HEK293 (cell line): ENCODE measurements around the gene SKIL.

Source experiments
- CTCF ChIA-PET: fragments of 350-600 bp; formaldehyde crosslinking; extraction: SDS; loops from one replicate; lab custom pipeline; 2021; ENCODE audit warnings: antibody characterized with exemption; lab: Yijun Ruan, JAX
- POLR2A ChIA-PET: fragments of 300-600 bp; formaldehyde crosslinking; extraction: SDS; loops from one replicate; lab custom pipeline; 2020; ENCODE audit warnings: antibody characterized with exemption, inconsistent platforms; lab: Yijun Ruan, JAX
- H3K27ac ChIP-seq: fragments of 200-500 bp; sonication (Bioruptor generic); 2 replicates; pipeline ENCODE4 v1.5.1; 2014; ENCODE audit warnings: low read depth, low read length, control low read depth, inconsistent platforms; ENCODE audit errors: extremely low read depth
- H3K36me3 ChIP-seq, 2 experiments: fragments of 200-500 bp in 1 of 2; sonication (Bioruptor generic) in 1 of 2; 1 replicate in 1 of 2; 2 replicates in 1 of 2; pipeline ENCODE4 v1.5.1; 2014 to 2017; ENCODE audit warnings: inconsistent platforms in 2 of 2, low read length in 2 of 2; ENCODE audit not compliant: control insufficient read depth in 2 of 2, insufficient read depth in 1 of 2
- H3K4me1 ChIP-seq: fragments of 200-500 bp; sonication (Bioruptor generic); 2 replicates; pipeline ENCODE4 v1.5.1; 2014; ENCODE audit warnings: mild to moderate bottlenecking, low read length, inconsistent platforms; ENCODE audit not compliant: control insufficient read depth, insufficient read depth
- H3K4me3 ChIP-seq: 2 replicates; pipeline ENCODE4 v1.5.1; 2011; ENCODE audit warnings: low read depth, mild to moderate bottlenecking, control low read depth, low read length, moderate library complexity
- H3K9me3 ChIP-seq: fragments of 200-500 bp; sonication (Bioruptor generic); 2 replicates; pipeline ENCODE4 v1.5.1; 2014; ENCODE audit warnings: low read depth, low read length, inconsistent platforms; ENCODE audit not compliant: control insufficient read depth, insufficient read depth
- GLI4 ChIP-seq: fragments of 450-650 bp; formaldehyde crosslinking; IDR thresholded peaks from 2 replicates; pipeline ENCODE4 v1.5.1; 2016; ENCODE audit warnings: missing biosample characterization, missing genetic modification characterization
- KLF10 ChIP-seq: fragments of 450-650 bp; IDR thresholded peaks from 2 replicates; pipeline ENCODE4 v1.5.1; 2018; ENCODE audit warnings: missing biosample characterization, mild to moderate bottlenecking, missing genetic modification characterization
- TRIM28 ChIP-seq: IDR thresholded peaks from 2 replicates; pipeline ENCODE4 v1.6.1; 2011; ENCODE audit warnings: low read length, control low read depth, borderline replicate concordance
- WT1 ChIP-seq: fragments of 450-650 bp; formaldehyde crosslinking; IDR thresholded peaks from 2 replicates; pipeline ENCODE4 v1.5.1; 2016; ENCODE audit warnings: missing biosample characterization, missing genetic modification characterization
- ZBTB21 ChIP-seq: fragments of 450-650 bp; formaldehyde crosslinking; IDR thresholded peaks from 2 replicates; pipeline ENCODE4 v1.5.1; 2017; ENCODE audit warnings: missing biosample characterization, missing genetic modification characterization
- ZNF146 ChIP-seq: fragments of 450-650 bp; formaldehyde crosslinking; IDR thresholded peaks from 2 replicates; pipeline ENCODE4 v1.5.1; 2016; ENCODE audit warnings: missing biosample characterization, missing genetic modification characterization
- ZNF155 ChIP-seq: fragments of 450-650 bp; formaldehyde crosslinking; IDR thresholded peaks from 2 replicates; pipeline ENCODE4 v1.5.1; 2016; ENCODE audit warnings: missing biosample characterization, missing genetic modification characterization
- ZNF19 ChIP-seq: fragments of 450-650 bp; formaldehyde crosslinking; IDR thresholded peaks from 2 replicates; pipeline ENCODE4; 2016; ENCODE audit warnings: missing biosample characterization, missing genetic modification characterization, low read depth
- ZNF202 ChIP-seq: fragments of 450-650 bp; formaldehyde crosslinking; IDR thresholded peaks from 2 replicates; pipeline ENCODE4 v1.5.1; 2016; ENCODE audit warnings: missing biosample characterization, missing genetic modification characterization, borderline replicate concordance
- ZNF211 ChIP-seq: fragments of 450-650 bp; formaldehyde crosslinking; IDR thresholded peaks from 2 replicates; pipeline ENCODE4 v1.5.1; 2016; ENCODE audit warnings: low read depth, missing biosample characterization, missing genetic modification characterization
- ZNF24 ChIP-seq: fragments of 450-650 bp; formaldehyde crosslinking; IDR thresholded peaks from 2 replicates; pipeline ENCODE4 v1.5.1; 2016; ENCODE audit warnings: missing biosample characterization, missing genetic modification characterization
- ZNF280D ChIP-seq: fragments of 450-650 bp; formaldehyde crosslinking; IDR thresholded peaks from 2 replicates; pipeline ENCODE4 v1.5.1; 2016; ENCODE audit warnings: missing biosample characterization, missing genetic modification characterization
- ZNF341 ChIP-seq: fragments of 450-650 bp; formaldehyde crosslinking; IDR thresholded peaks from 2 replicates; pipeline ENCODE4; 2016; ENCODE audit warnings: low read depth, missing biosample characterization, missing genetic modification characterization
- ZNF350 ChIP-seq: fragments of 450-650 bp; formaldehyde crosslinking; IDR thresholded peaks from 2 replicates; pipeline ENCODE4 v1.5.0; 2017; ENCODE audit warnings: missing biosample characterization, mild to moderate bottlenecking, missing genetic modification characterization
- ZNF423 ChIP-seq: fragments of 450-650 bp; formaldehyde crosslinking; IDR thresholded peaks from 2 replicates; pipeline ENCODE4 v1.5.1; 2016; ENCODE audit warnings: missing biosample characterization, missing genetic modification characterization
- ZNF514 ChIP-seq: fragments of 450-650 bp; formaldehyde crosslinking; IDR thresholded peaks from 2 replicates; pipeline ENCODE4 v1.5.1; 2016; ENCODE audit warnings: missing biosample characterization, missing genetic modification characterization
- ZNF521 ChIP-seq: fragments of 450-650 bp; formaldehyde crosslinking; IDR thresholded peaks from 2 replicates; pipeline ENCODE4 v1.5.1; 2017; ENCODE audit warnings: missing biosample characterization, mild to moderate bottlenecking, missing genetic modification characterization
- ZNF629 ChIP-seq: fragments of 450-650 bp; formaldehyde crosslinking; IDR thresholded peaks from 2 replicates; pipeline ENCODE4 v1.5.1; 2017; ENCODE audit warnings: missing biosample characterization, missing genetic modification characterization
- ZNF701 ChIP-seq: fragments of 450-650 bp; formaldehyde crosslinking; IDR thresholded peaks from 2 replicates; pipeline ENCODE4 v1.5.1; 2016; ENCODE audit warnings: missing biosample characterization, missing genetic modification characterization
- ZNF785 ChIP-seq: fragments of 450-650 bp; formaldehyde crosslinking; IDR thresholded peaks from 2 replicates; pipeline ENCODE4 v1.5.1; 2016; ENCODE audit warnings: missing biosample characterization, missing genetic modification characterization
- ZSCAN30 ChIP-seq: fragments of 450-650 bp; IDR thresholded peaks from 2 replicates; pipeline ENCODE4 v1.5.1; 2018; ENCODE audit warnings: missing biosample characterization, mild to moderate bottlenecking, missing genetic modification characterization, moderate library complexity
- ZSCAN5A ChIP-seq: fragments of 450-650 bp; formaldehyde crosslinking; IDR thresholded peaks from 2 replicates; pipeline ENCODE4 v1.5.1; 2016; ENCODE audit warnings: missing biosample characterization, missing genetic modification characterization

Gene SKIL

GRCh38 chr3:170391108-170391507 lies 33.6 kb downstream of the SKIL start:
- ChIA-PET POLR2A (interaction anchor here (0.5 kb wide), 1 partner anchor 214 kb away, joined by 7 read pairs; no protein-coding TSS in a partner anchor), CTCF (interaction anchor here (0.5 to 1.4 kb wide), 3 partner anchors 81 to 629 kb away, joined by 3 read pairs; no protein-coding TSS in a partner anchor)
- no peaks in the 10 kb centered on the region for H3K4me1 ChIP-seq
- peaks cover 17 to 56% of the 10 kb centered on the region in 2 experiments for H3K36me3 ChIP-seq
- TF ChIP-seq TRIM28 (no peak), ZNF341 (tag by site-specific recombination) (no peak), ZNF514 (no peak)
- no peak overlapping the region for H3K27ac ChIP-seq
- H3K9me3 ChIP-seq: no peaks in the 10 kb centered on the region
- no peak overlapping the region for H3K4me3 ChIP-seq

- Histone ChIP-seq H3K4me1 (no peaks in the 10 kb centered on the region), H3K4me3 (no peak overlapping the region), H3K36me3 (peaks cover 0 to 18% of the 10 kb centered on the region in 2 experiments; a peak in 2 of 3 replicates), H3K9me3 (no peaks in the 10 kb centered on the region), H3K27ac (no peak overlapping the region)
- ChIA-PET POLR2A (no interaction called here), CTCF (interaction anchor here (1.1 kb wide), 2 partner anchors 10 to 415 kb away, joined by 3 read pairs; no protein-coding TSS in a partner anchor)
- peak; percentile 61 for TF ChIP-seq ZNF629 (tag by site-specific recombination)
- no peak for TF ChIP-seq ZNF24 (tag by site-specific recombination)
- peak; percentile 62 for TF ChIP-seq WT1 (tag by site-specific recombination)
- 0 out of 2 replicates have a peak, but pooled peaks have one; percentile 37 for TF ChIP-seq ZBTB21 (tag by site-specific recombination)
- TF ChIP-seq ZNF521 (tag by site-specific recombination): no peak
- TF ChIP-seq ZNF350 (tag by site-specific recombination): peak; percentile 59; the same call in 1 of the 2 replicates
Measured at GRCh38 chr3:170397685-170398084, 40.2 kb downstream of the SKIL start.

GRCh38 chr3:170405101-170405500 lies 47.6 kb downstream of the SKIL start:
- Histone ChIP-seq H3K27ac (no peak overlapping the region), H3K4me3 (no peak overlapping the region), H3K36me3 (no peaks in the 10 kb centered on the region), H3K9me3 (no peaks in the 10 kb centered on the region), H3K4me1 (no peaks in the 10 kb centered on the region)
- ChIA-PET CTCF (interaction anchor here (1.3 kb wide), 1 partner anchor 8 kb away, joined by 3 read pairs; no protein-coding TSS in a partner anchor), POLR2A (no interaction called here)
- TF ChIP-seq KLF10 (no peak), ZNF280D (tag by site-specific recombination) (no peak), ZNF701 (tag by site-specific recombination) (no peak), ZNF155 (tag by site-specific recombination) (no peak), GLI4 (tag by site-specific recombination) (no peak), ZSCAN30 (tag by site-specific recombination) (no peak), ZNF202 (no peak), ZNF19 (tag by site-specific recombination) (no peak), ZNF211 (tag by site-specific recombination) (no peak), ZSCAN5A (tag by site-specific recombination) (no peak), ZNF423 (no peak), ZNF146 (tag by site-specific recombination) (no peak), ZNF785 (tag by site-specific recombination) (no peak)
